ENCODE results near the gene KPNA3.

DNA sequence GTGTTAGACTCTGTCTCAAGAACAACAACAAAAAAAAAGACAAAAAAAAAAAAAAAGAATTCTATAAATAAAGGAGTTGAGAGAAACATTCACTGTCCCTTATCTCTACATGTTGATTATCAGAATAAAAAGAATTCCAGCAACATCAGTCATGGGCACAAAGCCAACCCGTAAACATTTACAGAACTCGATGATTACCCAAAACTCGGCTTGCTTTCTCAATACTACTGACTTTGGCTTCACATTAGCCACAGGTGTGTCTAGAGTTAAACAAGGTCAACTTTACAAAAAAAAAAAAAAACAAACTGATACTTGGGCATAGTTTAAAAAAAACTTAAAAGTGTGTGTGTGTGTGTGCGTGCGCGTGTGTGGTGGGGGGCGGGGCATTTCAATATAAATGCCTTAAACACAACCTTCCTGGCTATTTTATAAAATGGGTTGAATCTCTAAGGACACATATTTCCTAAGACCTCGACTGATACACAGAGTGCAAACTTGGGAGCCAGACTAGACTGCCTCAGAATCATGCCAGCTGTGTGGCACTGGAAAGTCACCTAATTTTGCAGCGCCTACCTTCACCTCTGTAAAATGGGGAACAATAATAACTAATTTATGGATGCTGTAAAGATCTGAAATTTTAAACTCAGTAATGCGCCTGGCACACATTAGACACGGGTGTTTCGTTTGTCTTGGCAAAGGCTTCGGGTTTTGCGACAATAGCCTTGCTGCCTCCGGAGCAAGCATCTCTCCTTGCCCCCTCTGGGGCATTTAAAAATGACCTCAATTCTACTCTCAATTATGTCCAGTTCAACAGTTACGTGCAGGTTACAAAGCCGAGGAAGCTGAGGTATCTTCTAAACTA is 102.1 kb downstream of the KPNA3 start:
- TF ChIP-seq, protein P1, sequence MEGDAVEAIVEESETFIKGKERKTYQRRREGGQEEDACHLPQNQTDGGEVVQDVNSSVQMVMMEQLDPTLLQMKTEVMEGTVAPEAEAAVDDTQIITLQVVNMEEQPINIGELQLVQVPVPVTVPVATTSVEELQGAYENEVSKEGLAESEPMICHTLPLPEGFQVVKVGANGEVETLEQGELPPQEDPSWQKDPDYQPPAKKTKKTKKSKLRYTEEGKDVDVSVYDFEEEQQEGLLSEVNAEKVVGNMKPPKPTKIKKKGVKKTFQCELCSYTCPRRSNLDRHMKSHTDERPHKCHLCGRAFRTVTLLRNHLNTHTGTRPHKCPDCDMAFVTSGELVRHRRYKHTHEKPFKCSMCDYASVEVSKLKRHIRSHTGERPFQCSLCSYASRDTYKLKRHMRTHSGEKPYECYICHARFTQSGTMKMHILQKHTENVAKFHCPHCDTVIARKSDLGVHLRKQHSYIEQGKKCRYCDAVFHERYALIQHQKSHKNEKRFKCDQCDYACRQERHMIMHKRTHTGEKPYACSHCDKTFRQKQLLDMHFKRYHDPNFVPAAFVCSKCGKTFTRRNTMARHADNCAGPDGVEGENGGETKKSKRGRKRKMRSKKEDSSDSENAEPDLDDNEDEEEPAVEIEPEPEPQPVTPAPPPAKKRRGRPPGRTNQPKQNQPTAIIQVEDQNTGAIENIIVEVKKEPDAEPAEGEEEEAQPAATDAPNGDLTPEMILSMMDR (IDR thresholded peaks at IDR 0.05), result no peak
- no peak for TF ChIP-seq POLR2A (IDR thresholded peaks at IDR 0.05)
